ENCODE results near the gene AP3S2.

Gene AP3S2

GRCh38 chr15:89808160-89808870, 85.5 kb downstream of the AP3S2 start:
- Histone ChIP-seq H3K9me2 (replicated peaks; ENCODE audit: low read depth, low read length) (no peaks in the 10 kb centered on the region), H3K4me1 (ENCODE audit: insufficient read depth, low read length, poor library complexity, severe bottlenecking) (no peaks in the 10 kb centered on the region), H3K9me3 (ENCODE audit: insufficient read depth, low read depth, low read length) (no peaks in the 10 kb centered on the region), H3K79me2 (ENCODE audit: insufficient read depth, low read length) (no peaks in the 10 kb centered on the region), H4K20me1 (ENCODE audit: insufficient read depth, low read length, poor library complexity, severe bottlenecking) (no peaks in the 10 kb centered on the region), H3K4me2 (ENCODE audit: low read depth, low read length, poor library complexity, severe bottlenecking) (no peak overlapping the region), H3F3A (ENCODE audit: low read depth) (no peaks in the 10 kb centered on the region), H3K4me3 (ENCODE audit: low read length, poor library complexity, severe bottlenecking) (no peak overlapping the region), H3K36me3 (ENCODE audit: insufficient read depth, low read length) (no peaks in the 10 kb centered on the region), H3K9ac (ENCODE audit: low read depth, low read length, poor library complexity, severe bottlenecking) (no peak overlapping the region), H3K27me3 (ENCODE audit: insufficient read depth, low read length, poor library complexity, severe bottlenecking) (no peaks in the 10 kb centered on the region), H2AFZ (ENCODE audit: low read length) (no peak overlapping the region)
- TF ChIP-seq, protein P1, sequence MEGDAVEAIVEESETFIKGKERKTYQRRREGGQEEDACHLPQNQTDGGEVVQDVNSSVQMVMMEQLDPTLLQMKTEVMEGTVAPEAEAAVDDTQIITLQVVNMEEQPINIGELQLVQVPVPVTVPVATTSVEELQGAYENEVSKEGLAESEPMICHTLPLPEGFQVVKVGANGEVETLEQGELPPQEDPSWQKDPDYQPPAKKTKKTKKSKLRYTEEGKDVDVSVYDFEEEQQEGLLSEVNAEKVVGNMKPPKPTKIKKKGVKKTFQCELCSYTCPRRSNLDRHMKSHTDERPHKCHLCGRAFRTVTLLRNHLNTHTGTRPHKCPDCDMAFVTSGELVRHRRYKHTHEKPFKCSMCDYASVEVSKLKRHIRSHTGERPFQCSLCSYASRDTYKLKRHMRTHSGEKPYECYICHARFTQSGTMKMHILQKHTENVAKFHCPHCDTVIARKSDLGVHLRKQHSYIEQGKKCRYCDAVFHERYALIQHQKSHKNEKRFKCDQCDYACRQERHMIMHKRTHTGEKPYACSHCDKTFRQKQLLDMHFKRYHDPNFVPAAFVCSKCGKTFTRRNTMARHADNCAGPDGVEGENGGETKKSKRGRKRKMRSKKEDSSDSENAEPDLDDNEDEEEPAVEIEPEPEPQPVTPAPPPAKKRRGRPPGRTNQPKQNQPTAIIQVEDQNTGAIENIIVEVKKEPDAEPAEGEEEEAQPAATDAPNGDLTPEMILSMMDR (conservative IDR thresholded peaks at IDR 0.05; ENCODE audit: low read length) = no peak
- TF ChIP-seq EZH2phosphoT487 (IDR thresholded peaks at IDR 0.05; ENCODE audit: borderline replicate concordance) = no peak

DNA sequence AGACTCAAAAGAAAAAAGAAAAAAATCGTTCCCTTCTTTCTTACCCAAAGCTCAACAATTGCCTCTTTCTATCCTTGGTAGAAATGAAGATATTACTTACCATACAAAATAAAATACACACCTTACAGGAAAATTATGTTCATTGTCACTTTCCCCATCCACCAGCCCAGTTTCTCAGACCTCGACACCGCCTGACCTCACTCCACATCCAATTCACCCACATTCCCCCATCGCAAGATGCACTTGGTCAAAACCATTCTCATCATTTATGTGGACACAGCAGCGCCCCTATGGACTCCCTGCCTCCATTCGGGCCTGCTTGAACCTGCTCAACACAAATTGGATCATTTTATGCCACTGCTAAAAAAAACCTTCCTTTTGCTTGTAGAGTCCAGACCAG, 86.1 kb downstream of the AP3S2 start:
- Histone ChIP-seq H3K79me2 (ENCODE audit: insufficient read depth, low read length) (no peaks in the 10 kb centered on the region), H3K4me3 (ENCODE audit: low read length, poor library complexity, severe bottlenecking) (no peak overlapping the region), H3K36me3 (ENCODE audit: insufficient read depth, low read length) (no peaks in the 10 kb centered on the region), H3K9me2 (replicated peaks; ENCODE audit: low read depth, low read length) (no peaks in the 10 kb centered on the region), H2AFZ (ENCODE audit: low read length) (no peak overlapping the region), H4K20me1 (ENCODE audit: insufficient read depth, low read length, poor library complexity, severe bottlenecking) (no peaks in the 10 kb centered on the region), H3K9me3 (ENCODE audit: insufficient read depth, low read depth, low read length) (no peaks in the 10 kb centered on the region), H3K27me3 (ENCODE audit: insufficient read depth, low read length, poor library complexity, severe bottlenecking) (no peaks in the 10 kb centered on the region), H3K4me2 (ENCODE audit: low read depth, low read length, poor library complexity, severe bottlenecking) (no peak overlapping the region), H3K4me1 (ENCODE audit: insufficient read depth, low read length, poor library complexity, severe bottlenecking) (no peaks in the 10 kb centered on the region), H3K9ac (ENCODE audit: low read depth, low read length, poor library complexity, severe bottlenecking) (no peak overlapping the region), H3F3A (ENCODE audit: low read depth) (no peaks in the 10 kb centered on the region)
- TF ChIP-seq, protein P1 (conservative IDR thresholded peaks at IDR 0.05; ENCODE audit: low read length) = no peak
- TF ChIP-seq EZH2phosphoT487 (IDR thresholded peaks at IDR 0.05; ENCODE audit: borderline replicate concordance) = no peak

DNA sequence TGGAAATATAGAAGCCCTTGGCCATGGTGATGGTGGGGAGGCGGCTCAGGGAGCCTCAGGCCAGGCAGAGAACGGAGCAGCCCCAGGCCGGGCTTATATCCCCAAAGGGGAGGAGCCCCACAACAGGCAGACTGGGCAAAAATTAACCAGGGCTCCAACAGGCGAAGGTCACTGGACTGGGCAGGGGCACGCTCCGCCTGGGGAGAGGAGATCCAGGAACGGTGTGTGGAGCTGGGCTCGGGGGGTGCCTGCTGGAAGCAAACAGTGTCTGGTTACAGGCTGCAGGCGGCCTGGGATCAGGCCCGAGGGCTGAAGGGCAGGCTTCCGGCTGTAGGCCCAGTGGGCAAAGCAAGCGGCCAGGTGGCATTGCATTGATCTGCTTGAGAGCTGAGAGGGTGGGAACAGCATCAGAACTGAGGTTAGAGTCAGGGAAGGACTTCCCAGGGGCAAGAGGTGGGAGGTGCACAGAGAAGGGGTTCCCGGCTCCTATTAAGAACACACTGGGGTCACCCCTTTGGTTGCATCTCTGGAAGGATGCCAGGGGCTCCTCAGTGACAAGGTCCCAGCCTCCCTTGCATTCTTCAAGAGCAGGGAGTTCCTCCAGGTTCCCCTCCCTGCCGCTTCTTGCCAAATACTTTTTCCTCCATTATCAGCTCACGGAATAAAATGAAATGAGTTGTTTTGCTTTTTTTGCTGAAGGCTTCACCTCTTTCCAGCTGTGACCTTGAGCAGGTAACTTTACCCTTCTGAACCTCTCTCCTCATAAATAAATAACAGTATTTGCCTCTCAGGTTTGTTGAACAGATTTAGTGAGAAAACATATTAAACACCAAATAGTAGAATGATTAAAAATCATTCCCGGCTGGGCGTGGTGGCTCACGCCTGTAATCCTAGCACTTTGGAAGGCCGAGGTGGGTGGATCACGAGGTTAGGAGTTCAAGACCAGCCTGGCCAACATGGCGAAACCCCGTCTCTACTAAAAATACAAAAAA, 86.9 kb downstream of the AP3S2 start:
- no peak overlapping the region for H3K9ac ChIP-seq (ENCODE audit: low read depth, low read length, poor library complexity, severe bottlenecking)

More for the DNA sequence above, 86.9 kb downstream of the AP3S2 start:
- no peaks in the 10 kb centered on the region for H3K4me1 ChIP-seq (ENCODE audit: insufficient read depth, low read length, poor library complexity, severe bottlenecking)
- H2AFZ ChIP-seq (ENCODE audit: low read length) = no peak overlapping the region
- H3K36me3 ChIP-seq (ENCODE audit: insufficient read depth, low read length) = no peaks in the 10 kb centered on the region
- H3F3A ChIP-seq (ENCODE audit: low read depth) = no peaks in the 10 kb centered on the region
- no peaks in the 10 kb centered on the region for H4K20me1 ChIP-seq (ENCODE audit: insufficient read depth, low read length, poor library complexity, severe bottlenecking)
- H3K4me3 ChIP-seq (ENCODE audit: low read length, poor library complexity, severe bottlenecking) = no peak overlapping the region
- H3K79me2 ChIP-seq (ENCODE audit: insufficient read depth, low read length) = no peaks in the 10 kb centered on the region
- no peaks in the 10 kb centered on the region for H3K9me3 ChIP-seq (ENCODE audit: insufficient read depth, low read depth, low read length)
- no peaks in the 10 kb centered on the region for H3K9me2 ChIP-seq (replicated peaks; ENCODE audit: low read depth, low read length)
- no peak overlapping the region for H3K4me2 ChIP-seq (ENCODE audit: low read depth, low read length, poor library complexity, severe bottlenecking)
- H3K27me3 ChIP-seq (ENCODE audit: insufficient read depth, low read length, poor library complexity, severe bottlenecking) = no peaks in the 10 kb centered on the region
- TF ChIP-seq, protein P1 (conservative IDR thresholded peaks at IDR 0.05; ENCODE audit: low read length) = no peak
- no peak for TF ChIP-seq EZH2phosphoT487 (IDR thresholded peaks at IDR 0.05; ENCODE audit: borderline replicate concordance)

Data from Loucy (cell line).